HK-2 (cell line): ENCODE measurements around the gene LPO.

Experiments used
- DNase-seq: peaks from one replicate; pipeline ENCODE4 v3.0.0-alpha.2; 2018; ENCODE audit not compliant: unreplicated experiment

Gene LPO

GRCh38 chr17:58262149-58262548 lies 23.8 kb downstream of the LPO start:
- no peak for DNase-seq

DNA sequence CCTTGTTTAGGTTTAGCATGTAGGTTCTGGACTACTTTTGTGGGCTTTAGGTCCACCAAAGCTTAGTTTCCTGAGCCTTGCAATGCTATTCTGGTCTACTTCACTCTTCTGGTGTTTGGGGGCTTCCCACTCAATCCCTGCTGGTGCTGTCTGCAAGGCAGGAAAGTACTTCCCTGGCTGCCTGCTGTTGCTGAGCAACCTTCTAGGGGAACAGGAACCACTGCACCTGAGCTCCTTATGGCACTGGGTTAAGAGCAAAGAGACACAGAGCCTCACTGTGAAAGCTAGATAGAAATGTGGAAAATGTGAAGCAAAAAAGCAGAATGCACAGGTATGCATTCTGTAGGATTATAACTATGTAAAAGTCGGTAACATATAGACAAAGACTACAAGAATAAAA lies 25.4 kb downstream of the LPO start:
- DNase-seq = no peak

DNA sequence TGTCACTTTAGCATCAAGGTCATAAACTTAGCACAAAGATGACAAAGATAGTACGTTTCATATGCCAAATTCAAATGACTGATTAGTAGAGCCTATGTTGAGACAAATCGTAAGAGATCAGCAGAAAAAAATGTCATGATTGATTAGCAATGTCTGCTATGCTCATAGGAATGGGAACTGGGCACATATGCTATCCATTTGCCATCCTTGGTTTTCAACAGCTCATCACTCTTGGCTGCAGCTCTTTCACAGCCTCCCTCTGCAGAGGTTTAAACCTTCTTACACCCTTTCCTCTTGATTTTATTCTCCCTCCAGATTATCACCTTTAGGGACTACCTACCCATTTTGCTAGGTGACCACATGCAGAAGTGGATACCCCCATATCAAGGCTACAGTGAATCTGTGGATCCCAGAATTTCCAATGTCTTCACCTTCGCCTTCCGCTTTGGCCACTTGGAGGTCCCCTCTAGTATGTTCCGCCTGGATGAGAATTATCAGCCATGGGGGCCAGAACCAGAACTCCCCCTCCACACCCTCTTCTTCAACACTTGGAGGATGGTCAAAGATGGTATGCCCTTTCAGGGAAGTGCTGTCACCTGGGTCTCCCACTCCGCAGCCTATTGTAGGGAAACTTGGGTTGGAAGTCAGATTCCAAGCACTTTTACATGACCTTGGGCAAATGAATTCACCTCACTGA lies 26.2 kb downstream of the LPO start:
- DNase-seq = no peak

DNA sequence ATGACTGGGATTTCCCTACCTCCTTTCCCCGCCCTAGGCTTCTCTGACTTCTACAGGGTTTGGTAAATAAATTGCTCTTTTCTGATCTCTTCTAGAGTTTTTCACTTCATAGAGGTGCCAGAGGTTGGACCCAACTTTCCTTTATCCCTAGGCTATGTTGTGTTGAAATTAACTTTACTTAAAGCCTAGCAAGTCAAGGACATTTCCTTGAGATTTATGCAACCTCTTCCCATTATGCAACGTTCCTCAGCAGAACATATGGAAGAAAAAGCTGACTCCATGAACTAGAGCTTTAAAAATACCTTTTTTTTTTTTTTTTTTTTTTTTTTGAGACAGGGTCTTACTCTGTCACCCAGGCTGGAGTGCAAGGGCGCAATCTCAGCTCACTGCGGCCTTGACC lies 26.9 kb downstream of the LPO start:
- DNase-seq = no peak

DNA sequence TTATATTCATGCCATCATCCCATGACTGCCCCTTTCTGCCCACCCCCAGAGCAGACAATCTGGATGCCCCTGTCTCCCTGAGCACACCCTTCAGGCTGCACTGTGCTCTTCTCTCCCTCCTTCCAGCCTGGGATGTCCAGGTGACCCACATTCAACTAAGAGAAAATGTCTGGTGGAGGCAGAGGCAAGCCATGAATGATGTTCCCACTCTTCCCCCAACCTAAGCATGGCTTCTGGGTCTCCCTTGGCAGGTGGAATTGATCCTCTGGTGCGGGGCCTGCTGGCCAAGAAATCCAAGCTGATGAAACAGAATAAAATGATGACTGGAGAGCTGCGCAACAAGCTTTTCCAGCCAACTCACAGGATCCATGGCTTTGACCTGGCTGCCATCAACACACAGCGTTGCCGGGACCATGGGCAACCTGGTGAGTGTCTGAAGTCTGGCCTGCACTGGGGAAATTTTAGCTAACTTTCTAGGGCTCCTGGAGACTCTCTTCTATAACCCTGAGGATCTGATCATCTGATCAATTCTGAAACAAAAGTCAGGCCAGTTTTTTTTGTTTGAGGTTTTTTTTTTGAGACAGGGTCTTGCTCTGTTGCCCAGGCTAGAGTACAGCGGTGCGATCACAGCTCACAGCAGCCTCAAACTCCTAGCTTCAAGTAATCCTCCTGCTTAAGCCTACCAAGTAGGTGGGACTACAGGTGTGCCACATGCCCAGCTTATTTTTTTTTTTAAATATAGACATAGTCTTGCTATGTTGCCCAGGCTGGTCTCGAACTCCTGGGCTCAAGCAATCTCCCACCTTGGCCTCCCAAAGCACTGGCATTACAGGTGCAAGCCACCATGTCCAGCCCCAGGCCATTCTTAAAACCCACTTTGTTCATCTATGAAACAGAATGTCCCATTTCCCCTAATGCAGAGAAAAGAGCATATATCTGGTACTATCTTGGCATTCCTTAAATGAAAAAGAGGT lies 27.8 kb downstream of the LPO start:
- DNase-seq = no peak

- DNase-seq = no peak
Observed at GRCh38 chr17:58267347-58268324, 29.3 kb downstream of the LPO start.

DNA sequence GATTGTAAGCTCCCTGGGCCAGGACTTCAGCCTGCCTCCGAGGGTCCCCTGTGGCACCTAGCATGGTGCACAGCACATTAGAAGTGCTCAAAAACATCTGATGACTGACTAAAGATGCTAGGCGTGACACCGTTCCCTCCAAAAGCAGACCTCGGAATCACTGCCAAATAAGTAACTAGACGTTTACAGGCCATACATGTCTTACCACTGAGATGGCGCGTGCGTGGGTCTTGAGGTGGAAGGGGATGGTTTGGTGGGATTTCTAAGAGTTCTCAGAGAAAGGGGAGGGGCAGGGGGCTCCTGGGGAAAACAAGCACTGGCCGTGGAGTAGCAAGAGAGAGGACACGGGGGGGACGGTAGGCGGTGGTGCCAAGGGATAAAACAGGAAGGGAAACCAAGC lies 29.9 kb downstream of the LPO start:
- DNase-seq = no peak

GRCh38 chr17:58268774-58269556 lies 30.6 kb downstream of the LPO start:
- no peak for DNase-seq

DNA sequence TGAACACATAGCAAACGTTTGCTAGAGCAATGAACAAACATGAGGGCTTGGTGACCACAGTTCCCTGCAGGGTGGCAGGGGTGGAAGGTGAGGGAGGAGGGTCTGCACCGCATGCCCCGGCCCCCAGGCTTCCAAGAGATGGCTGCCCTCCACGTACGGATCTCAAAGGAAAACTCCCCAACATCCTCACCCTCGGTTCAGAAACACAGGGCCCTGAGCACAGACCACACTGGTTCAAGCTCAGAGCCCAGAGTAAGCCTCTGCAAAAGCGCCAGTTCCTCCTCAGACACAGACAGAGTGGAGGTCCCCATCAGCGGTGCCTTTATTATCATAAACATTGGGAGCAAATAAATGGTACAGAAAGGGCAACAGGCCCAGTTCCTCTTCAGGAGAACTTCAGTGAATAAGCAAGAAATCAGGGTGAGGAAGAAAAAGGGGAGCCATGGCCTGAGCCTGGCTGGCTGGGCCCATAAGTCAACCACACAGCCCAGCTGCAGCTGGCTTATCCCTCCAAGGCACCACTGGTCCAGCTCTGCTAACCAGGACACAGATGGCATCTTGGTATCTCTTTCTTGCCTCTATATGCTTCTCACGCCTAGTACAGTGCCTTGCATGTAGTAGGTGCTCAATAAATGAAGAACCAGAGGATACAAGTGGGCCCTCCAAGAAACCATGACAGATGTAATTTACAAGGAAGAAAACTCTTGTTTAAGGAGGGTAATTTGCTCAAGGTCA lies 31.3 kb downstream of the LPO start:
- DNase-seq = no peak

GRCh38 chr17:58270476-58271215 lies 32.3 kb downstream of the LPO start:
- no peak for DNase-seq

- DNase-seq = no peak
Observed at GRCh38 chr17:58271216-58271931, 33.0 kb downstream of the LPO start.

DNA sequence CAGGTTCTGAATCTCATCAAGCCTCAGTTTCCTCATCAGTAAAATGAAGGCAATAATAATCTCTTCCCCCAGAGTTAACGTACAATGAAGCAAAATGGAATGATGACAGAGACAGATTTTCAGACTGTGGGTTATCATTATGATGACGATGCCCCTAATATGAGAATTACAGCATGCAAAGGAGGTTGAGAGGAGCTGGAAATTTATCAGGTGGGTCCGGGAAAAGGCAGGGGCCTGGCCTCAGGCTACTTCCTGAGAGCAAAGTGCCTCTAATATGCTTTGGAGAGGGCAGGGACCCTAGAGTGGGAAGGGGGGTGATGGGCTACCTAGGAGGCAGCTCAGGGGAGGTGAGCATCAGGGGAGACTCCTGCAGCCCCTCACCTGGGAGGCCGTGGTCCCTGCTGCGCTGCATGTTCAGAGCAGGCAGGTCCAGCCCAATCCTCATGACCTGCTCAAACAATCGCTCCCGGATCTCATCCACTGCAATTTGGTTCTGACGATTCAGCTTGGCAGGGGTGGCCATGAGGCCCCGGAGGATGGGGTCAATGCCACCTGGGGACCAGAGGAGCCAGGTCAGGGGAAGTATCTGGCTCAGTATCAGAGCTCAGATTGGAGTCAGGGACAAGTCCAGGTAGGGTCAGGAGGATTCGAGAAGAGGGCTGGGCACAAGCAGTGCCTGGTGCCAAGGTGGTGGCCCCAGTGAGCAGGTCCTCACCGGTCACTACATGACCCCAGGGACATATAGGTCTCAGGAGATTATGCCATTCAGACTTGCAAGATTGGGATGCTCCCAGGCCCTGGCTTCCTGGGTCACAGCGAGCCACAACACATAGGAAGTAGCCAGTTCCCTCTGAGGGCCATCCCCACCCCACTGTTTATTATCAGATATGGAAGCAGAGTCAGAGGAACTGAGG lies 34.2 kb downstream of the LPO start:
- DNase-seq = no peak

- DNase-seq = no peak
Observed at GRCh38 chr17:58273453-58274104, 35.2 kb downstream of the LPO start.

DNA sequence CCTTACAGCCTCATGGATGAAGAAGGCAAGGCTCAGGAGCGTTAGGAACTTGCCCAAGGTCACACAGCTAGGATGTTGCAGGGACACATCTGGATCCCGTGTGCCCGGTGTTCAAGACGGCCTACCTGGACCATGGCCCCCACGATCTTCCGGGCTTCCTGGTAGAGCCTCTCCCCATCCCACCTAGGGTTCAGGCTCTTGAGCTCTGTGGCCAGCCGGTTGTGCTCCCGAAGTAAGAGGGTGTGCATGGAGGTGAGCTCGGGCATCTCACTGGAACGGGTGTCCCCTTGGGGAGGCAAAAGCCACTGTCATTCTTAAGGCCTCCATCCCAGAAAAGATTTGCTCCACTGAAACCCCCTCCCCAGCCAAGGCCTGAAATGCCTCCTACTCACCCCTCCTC lies 37.0 kb downstream of the LPO start:
- no peak for DNase-seq

- no peak for DNase-seq
Observed at GRCh38 chr17:58276423-58276822, 38.0 kb downstream of the LPO start.

DNA sequence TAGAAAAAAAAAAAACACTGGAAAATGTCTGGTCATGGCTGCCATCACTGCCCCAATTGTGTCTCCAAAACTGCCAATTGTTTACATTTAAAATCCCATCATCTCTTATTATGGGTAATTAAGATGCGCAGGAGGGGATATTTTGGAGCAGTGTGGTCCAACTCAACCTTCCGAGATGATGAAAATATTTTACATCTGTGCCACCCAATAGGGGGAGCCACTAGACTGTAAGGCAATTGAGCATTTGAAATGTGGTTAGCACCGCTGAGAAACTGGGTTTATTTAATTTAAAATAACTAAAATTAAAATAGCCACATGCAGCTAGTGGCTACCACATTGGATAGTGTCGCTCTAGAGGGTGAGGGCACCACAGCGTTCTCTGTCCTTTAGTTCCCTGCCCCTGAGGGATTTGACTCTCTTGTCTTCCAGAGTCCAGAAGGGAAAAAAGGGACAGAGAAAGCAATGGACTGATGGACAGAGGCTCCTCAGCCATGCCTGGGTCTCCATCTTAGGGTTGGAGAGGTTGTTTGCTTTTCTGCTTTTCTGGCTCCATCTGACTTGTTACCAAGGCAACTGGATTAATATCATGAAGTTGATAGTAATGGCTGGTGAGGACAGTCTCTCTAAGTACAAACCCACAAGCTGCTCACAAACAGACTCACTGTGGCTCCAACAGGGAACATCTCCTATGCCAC lies 38.9 kb downstream of the LPO start:
- no peak for DNase-seq
